Measurements from ENCODE around the gene BMP8B.

DNA sequence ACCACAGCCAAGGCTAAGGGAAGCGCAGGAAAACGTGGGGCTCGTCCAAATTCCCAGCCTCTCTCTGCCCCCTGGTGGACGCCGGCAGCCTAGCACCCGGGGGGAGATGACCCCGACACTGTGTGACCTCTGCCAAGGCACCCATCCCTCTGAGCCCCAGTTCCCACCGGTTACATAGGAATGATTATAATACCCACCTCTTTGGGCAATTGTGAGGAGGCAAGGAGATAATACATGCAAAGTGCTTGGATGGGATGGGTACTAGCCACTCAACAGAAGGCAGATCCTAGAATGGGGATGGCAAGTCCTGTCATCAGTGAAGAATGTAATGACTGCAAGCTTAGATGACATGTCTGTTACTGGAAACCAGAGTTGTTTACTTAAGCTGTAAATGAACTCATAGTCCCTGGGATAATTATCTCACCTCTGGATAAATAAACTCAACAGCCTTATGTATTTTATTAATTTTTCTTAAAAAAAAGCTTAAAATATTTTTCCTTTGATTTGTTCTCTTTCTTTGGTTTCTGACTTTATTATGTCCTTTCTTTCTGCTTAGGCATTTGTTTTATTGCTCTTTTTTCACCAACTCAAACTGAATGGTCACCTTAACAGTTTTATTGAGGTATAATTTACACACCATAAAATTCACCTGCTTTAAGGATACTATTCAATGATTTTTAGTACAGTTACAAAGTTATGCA is 11.3 kb upstream of the BMP8B start:
- TF ChIP-seq, protein P1, sequence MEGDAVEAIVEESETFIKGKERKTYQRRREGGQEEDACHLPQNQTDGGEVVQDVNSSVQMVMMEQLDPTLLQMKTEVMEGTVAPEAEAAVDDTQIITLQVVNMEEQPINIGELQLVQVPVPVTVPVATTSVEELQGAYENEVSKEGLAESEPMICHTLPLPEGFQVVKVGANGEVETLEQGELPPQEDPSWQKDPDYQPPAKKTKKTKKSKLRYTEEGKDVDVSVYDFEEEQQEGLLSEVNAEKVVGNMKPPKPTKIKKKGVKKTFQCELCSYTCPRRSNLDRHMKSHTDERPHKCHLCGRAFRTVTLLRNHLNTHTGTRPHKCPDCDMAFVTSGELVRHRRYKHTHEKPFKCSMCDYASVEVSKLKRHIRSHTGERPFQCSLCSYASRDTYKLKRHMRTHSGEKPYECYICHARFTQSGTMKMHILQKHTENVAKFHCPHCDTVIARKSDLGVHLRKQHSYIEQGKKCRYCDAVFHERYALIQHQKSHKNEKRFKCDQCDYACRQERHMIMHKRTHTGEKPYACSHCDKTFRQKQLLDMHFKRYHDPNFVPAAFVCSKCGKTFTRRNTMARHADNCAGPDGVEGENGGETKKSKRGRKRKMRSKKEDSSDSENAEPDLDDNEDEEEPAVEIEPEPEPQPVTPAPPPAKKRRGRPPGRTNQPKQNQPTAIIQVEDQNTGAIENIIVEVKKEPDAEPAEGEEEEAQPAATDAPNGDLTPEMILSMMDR (IDR thresholded peaks at IDR 0.05), result peak; percentile 86
- TF ChIP-seq ELF1 (IDR thresholded peaks at IDR 0.05) (no peak), NRF1 (IDR thresholded peaks at IDR 0.05; ENCODE audit: low read depth, low read length) (no peak)
